WTC11 (cell line): Measurements from ENCODE around the gene LDB3. TPM values are rescaled to one million over a fixed set of nuclear protein-coding genes. Genes with fewer than 3 reads are reported as not detected.

Source experiments
- ATAC-seq: fragments of 200-7000 bp; cut with Tn5 transposase; 2 replicates; pipeline ENCODE4 v1.10.0; 2021; ENCODE audit warnings: mild to moderate bottlenecking, moderate library complexity
- CTCF ChIA-PET: fragments of 300-600 bp; sonication (Branson Sonifier 250); formaldehyde crosslinking; loops from one replicate; lab custom pipeline; 2021; ENCODE audit warnings: antibody characterized with exemption; lab: Charles Lee
- POLR2A ChIA-PET: fragments of 350-600 bp; sonication (Branson Sonifier 250); formaldehyde crosslinking; loops from one replicate; lab custom pipeline; 2021; ENCODE audit warnings: antibody characterized with exemption; lab: Charles Lee
- DNase-seq: peaks from one replicate; pipeline ENCODE4 v3.0.0; 2021; ENCODE audit warnings: low spot score
- H3K27ac Mint-ChIP-seq: 2 replicates; pipeline ENCODE4 v1.8.0; 2021; ENCODE audit warnings: mixed read lengths
- H3K27me3 Mint-ChIP-seq: 2 replicates; pipeline ENCODE4 v1.8.0; 2021; ENCODE audit warnings: low read depth, mild to moderate bottlenecking, moderate library complexity, mixed read lengths
- H3K36me3 Mint-ChIP-seq: 2 replicates; pipeline ENCODE4 v1.8.0; 2021; ENCODE audit warnings: mixed read lengths
- H3K4me1 Mint-ChIP-seq: 2 replicates; pipeline ENCODE4 v1.8.0; 2022; ENCODE audit warnings: mixed read lengths
- H3K4me3 Mint-ChIP-seq: 2 replicates; pipeline ENCODE4 v1.8.0; 2021; ENCODE audit warnings: mild to moderate bottlenecking, moderate library complexity, mixed read lengths
- H3K9me3 Mint-ChIP-seq: 2 replicates; pipeline ENCODE4 v1.8.0; 2021; ENCODE audit warnings: mixed read lengths
- AFF4 ChIP-seq: sonication (generic); formaldehyde crosslinking; IDR thresholded peaks from 2 replicates; pipeline ENCODE4 v1.8.1; 2023; ENCODE audit warnings: mild to moderate bottlenecking, missing genetic modification reagents, borderline replicate concordance
- ARID4B ChIP-seq: sonication (generic); formaldehyde crosslinking; IDR thresholded peaks from 2 replicates; pipeline ENCODE4 v1.8.0; 2023; ENCODE audit warnings: missing genetic modification reagents, mild to moderate bottlenecking, borderline replicate concordance
- CBFB ChIP-seq: sonication (generic); formaldehyde crosslinking; IDR thresholded peaks from 2 replicates; pipeline ENCODE4 v1.8.1; 2022; ENCODE audit warnings: mild to moderate bottlenecking, low read depth, missing genetic modification reagents
- CREB1 ChIP-seq: sonication (generic); formaldehyde crosslinking; IDR thresholded peaks from 2 replicates; pipeline ENCODE4 v1.8.0; 2023; ENCODE audit warnings: mild to moderate bottlenecking, missing genetic modification reagents
- ESRRA ChIP-seq: sonication (generic); formaldehyde crosslinking; IDR thresholded peaks from 2 replicates; pipeline ENCODE4 v1.8.1; 2022; ENCODE audit warnings: mild to moderate bottlenecking, missing genetic modification reagents, borderline replicate concordance
- IRF1 ChIP-seq: sonication (generic); formaldehyde crosslinking; IDR thresholded peaks from 2 replicates; pipeline ENCODE4 v1.8.0; 2023; ENCODE audit warnings: missing genetic modification reagents
- JAZF1 ChIP-seq: fragments of 250-450 bp; sonication (Bioruptor Pico); IDR thresholded peaks from 2 replicates; pipeline ENCODE4 v1.9.0; 2021; ENCODE audit warnings: moderate library complexity, mild to moderate bottlenecking, inconsistent platforms
- JUN ChIP-seq: sonication (generic); formaldehyde crosslinking; IDR thresholded peaks from 2 replicates; pipeline ENCODE4 v1.8.0; 2023; ENCODE audit warnings: mild to moderate bottlenecking, missing genetic modification reagents
- MXD4 ChIP-seq: fragments of 250-450 bp; sonication (Bioruptor Pico); IDR thresholded peaks from 2 replicates; pipeline ENCODE4 v1.8.0; 2021; ENCODE audit warnings: mild to moderate bottlenecking, moderate library complexity, borderline replicate concordance
- NFATC4 ChIP-seq: fragments of 250-450 bp; sonication (Bioruptor Pico); IDR thresholded peaks from 2 replicates; pipeline ENCODE4 v1.9.0; 2021; ENCODE audit warnings: mild to moderate bottlenecking
- NFYB ChIP-seq: sonication (generic); formaldehyde crosslinking; conservative IDR thresholded peaks from 2 replicates; pipeline ENCODE4 v1.8.0; 2022; ENCODE audit warnings: low read depth, missing genetic modification reagents
- PRRX2 ChIP-seq: fragments of 250-450 bp; sonication (Bioruptor Pico); IDR thresholded peaks from 2 replicates; pipeline ENCODE4 v1.8.0; 2021; ENCODE audit warnings: mild to moderate bottlenecking
- RELA ChIP-seq: sonication (generic); formaldehyde crosslinking; IDR thresholded peaks from 2 replicates; pipeline ENCODE4 v1.8.1; 2022; ENCODE audit warnings: missing genetic modification reagents, mild to moderate bottlenecking, borderline replicate concordance
- TEAD1 ChIP-seq: sonication (generic); formaldehyde crosslinking; IDR thresholded peaks from 2 replicates; pipeline ENCODE4 v1.8.0; 2022; ENCODE audit warnings: mild to moderate bottlenecking, missing genetic modification reagents
- ZBTB21 ChIP-seq: sonication (generic); formaldehyde crosslinking; IDR thresholded peaks from 2 replicates; pipeline ENCODE4 v1.8.1; 2023; ENCODE audit warnings: mild to moderate bottlenecking, missing genetic modification reagents, borderline replicate concordance
- ZNF219 ChIP-seq: sonication (generic); formaldehyde crosslinking; IDR thresholded peaks from 2 replicates; pipeline ENCODE4 v1.8.0; 2023; ENCODE audit warnings: missing genetic modification reagents, mild to moderate bottlenecking, borderline replicate concordance
- ZNF317 ChIP-seq: sonication (generic); formaldehyde crosslinking; IDR thresholded peaks from 2 replicates; pipeline ENCODE4 v1.8.1; 2023; ENCODE audit warnings: low read depth, mild to moderate bottlenecking, moderate library complexity, missing genetic modification reagents, borderline replicate concordance
- total RNA-seq: library from RNA; stranded (reverse); gene quantifications from 3 replicates; pipeline ENCODE4 v1.2.3, GENCODE V29; 2021
- TF ChIP-seq, protein P1 (sequence below): sonication (generic); formaldehyde crosslinking; IDR thresholded peaks from 2 replicates; pipeline ENCODE4 v1.8.1; 2023; ENCODE audit warnings: mild to moderate bottlenecking, missing genetic modification reagents, moderate library complexity
- TF ChIP-seq, protein P2 (sequence below): sonication (generic); formaldehyde crosslinking; IDR thresholded peaks from 2 replicates; pipeline ENCODE4 v1.8.1; 2023; ENCODE audit warnings: mild to moderate bottlenecking, missing genetic modification reagents

The LDB3 gene
- total RNA-seq, 1 experiment from 2014 or later = 0.42 TPM

GRCh38 chr10:86730227-86730626 is 61.9 kb downstream of the LDB3 start:
- peaks cover 18% of the 10 kb centered on the region for H3K4me1 Mint-ChIP-seq
- no peaks in the 10 kb centered on the region for H3K36me3 Mint-ChIP-seq
- CTCF ChIA-PET = no interaction called here
- ATAC-seq = no peak
- no peak overlapping the region for H3K27ac Mint-ChIP-seq
- H3K9me3 Mint-ChIP-seq = no peaks in the 10 kb centered on the region
- no peak overlapping the region for H3K4me3 Mint-ChIP-seq
- no peaks in the 10 kb centered on the region for H3K27me3 Mint-ChIP-seq
- no peak for DNase-seq
- no peak for TF ChIP-seq JUN (CRISPR knock-in tag)
- no peak for TF ChIP-seq CBFB (CRISPR knock-in tag)
- no peak for TF ChIP-seq NFATC4 (CRISPR knock-in tag)
- TF ChIP-seq, protein P1, sequence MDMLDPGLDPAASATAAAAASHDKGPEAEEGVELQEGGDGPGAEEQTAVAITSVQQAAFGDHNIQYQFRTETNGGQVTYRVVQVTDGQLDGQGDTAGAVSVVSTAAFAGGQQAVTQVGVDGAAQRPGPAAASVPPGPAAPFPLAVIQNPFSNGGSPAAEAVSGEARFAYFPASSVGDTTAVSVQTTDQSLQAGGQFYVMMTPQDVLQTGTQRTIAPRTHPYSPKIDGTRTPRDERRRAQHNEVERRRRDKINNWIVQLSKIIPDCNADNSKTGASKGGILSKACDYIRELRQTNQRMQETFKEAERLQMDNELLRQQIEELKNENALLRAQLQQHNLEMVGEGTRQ = no peak
- no peak for TF ChIP-seq CREB1 (CRISPR knock-in tag)
- TF ChIP-seq PRRX2 (CRISPR knock-in tag) = no peak
- TF ChIP-seq AFF4 (CRISPR knock-in tag) = no peak
- no peak for TF ChIP-seq MXD4 (CRISPR knock-in tag)
- no peak for TF ChIP-seq IRF1
- no peak for TF ChIP-seq NFYB (CRISPR knock-in tag)
- TF ChIP-seq ZNF317 (CRISPR knock-in tag) = no peak
- TF ChIP-seq JAZF1 = no peak
- POLR2A ChIA-PET = no interaction called here

- Mint-ChIP-seq H3K9me3 (no peaks in the 10 kb centered on the region), H3K27me3 (no peaks in the 10 kb centered on the region), H3K4me3 (no peak overlapping the region), H3K36me3 (no peaks in the 10 kb centered on the region), H3K27ac (no peak overlapping the region), H3K4me1 (peaks cover 18% of the 10 kb centered on the region)
- ChIA-PET CTCF (interaction anchor here (1.0 to 1.6 kb wide), 3 partner anchors 17 to 167 kb away, joined by 3 to 5 read pairs (median 5); no protein-coding TSS in a partner anchor), POLR2A (interaction anchor here (0.9 to 2.1 kb wide), 3 partner anchors 20 to 39 kb away, joined by 3 to 6 read pairs (median 5); partner anchors contain the start of gene BMPR1A)
- DNase-seq (no peak), ATAC-seq (peak; percentile 44)
- TF ChIP-seq ZBTB21 (CRISPR knock-in tag) (no peak), AFF4 (CRISPR knock-in tag) (no peak), ESRRA (no peak), RELA (CRISPR knock-in tag) (no peak), ZNF219 (no peak), ARID4B (CRISPR knock-in tag) (no peak), TEAD1 (CRISPR knock-in tag) (no peak)
- TF ChIP-seq, protein P2, sequence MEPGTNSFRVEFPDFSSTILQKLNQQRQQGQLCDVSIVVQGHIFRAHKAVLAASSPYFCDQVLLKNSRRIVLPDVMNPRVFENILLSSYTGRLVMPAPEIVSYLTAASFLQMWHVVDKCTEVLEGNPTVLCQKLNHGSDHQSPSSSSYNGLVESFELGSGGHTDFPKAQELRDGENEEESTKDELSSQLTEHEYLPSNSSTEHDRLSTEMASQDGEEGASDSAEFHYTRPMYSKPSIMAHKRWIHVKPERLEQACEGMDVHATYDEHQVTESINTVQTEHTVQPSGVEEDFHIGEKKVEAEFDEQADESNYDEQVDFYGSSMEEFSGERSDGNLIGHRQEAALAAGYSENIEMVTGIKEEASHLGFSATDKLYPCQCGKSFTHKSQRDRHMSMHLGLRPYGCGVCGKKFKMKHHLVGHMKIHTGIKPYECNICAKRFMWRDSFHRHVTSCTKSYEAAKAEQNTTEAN = no peak
- TF ChIP-seq, protein P1 = no peak
These were observed 64.5 kb downstream of the LDB3 start for GRCh38 chr10:86732771-86733170.
